ENCODE results near the gene LYST.

- TF ChIP-seq BHLHE40 (IDR thresholded peaks at IDR 0.05; ENCODE audit: borderline replicate concordance) (no peak), LEF1 (IDR thresholded peaks at IDR 0.05; ENCODE audit: borderline replicate concordance) (no peak), HDGF (IDR thresholded peaks at IDR 0.05; ENCODE audit: borderline replicate concordance) (no peak), CTBP1 (IDR thresholded peaks at IDR 0.05; ENCODE audit: borderline replicate concordance) (no peak), ARNT (IDR thresholded peaks at IDR 0.05) (no peak), ZNF384 (IDR thresholded peaks at IDR 0.05) (no peak), NFRKB (IDR thresholded peaks at IDR 0.05) (no peak), SP1 (IDR thresholded peaks at IDR 0.05) (no peak), FOXK2 (IDR thresholded peaks at IDR 0.05) (no peak), FOXA1 (IDR thresholded peaks at IDR 0.05) (no peak), ELF4 (IDR thresholded peaks at IDR 0.05) (no peak), FOXM1 (IDR thresholded peaks at IDR 0.05; ENCODE audit: borderline replicate concordance) (no peak), L3MBTL2 (conservative IDR thresholded peaks at IDR 0.05) (peak; percentile 27; the same call in 1 of the 2 replicates)
Observed at GRCh38 chr1:235648407-235648907, 218.2 kb downstream of the LYST start.
